WERI-Rb-1 (cell line): Measurements from ENCODE around the gene RAI2.

Experiments
- DNase-seq: peaks from one replicate; pipeline ENCODE4 v3.0.0-alpha.2; 2020
- H3K27ac ChIP-seq: fragments of 250-450 bp; sonication (Bioruptor Pico); 2 replicates; pipeline ENCODE4 v1.5.1; 2020; ENCODE audit warnings: mild to moderate bottlenecking, moderate library complexity
- H3K27me3 ChIP-seq: fragments of 250-450 bp; sonication (Bioruptor Pico); 2 replicates; pipeline ENCODE4 v1.5.1; 2021; ENCODE audit warnings: mild to moderate bottlenecking, low read depth, moderate library complexity; ENCODE audit not compliant: insufficient read depth, severe bottlenecking
- H3K36me3 ChIP-seq: fragments of 250-450 bp; sonication (Bioruptor Pico); 2 replicates; pipeline ENCODE4 v1.5.1; 2020; ENCODE audit warnings: mild to moderate bottlenecking, moderate library complexity
- H3K4me3 ChIP-seq: 2 replicates; pipeline ENCODE4 v1.5.1; 2011; ENCODE audit warnings: low read depth, mild to moderate bottlenecking, control low read depth, low read length
- H3K9me3 ChIP-seq: fragments of 250-450 bp; sonication (Bioruptor Pico); 2 replicates; pipeline ENCODE4 v1.5.1; 2021; ENCODE audit warnings: mild to moderate bottlenecking, moderate library complexity; ENCODE audit not compliant: severe bottlenecking
- TF ChIP-seq, protein P1 (sequence below): IDR thresholded peaks from 2 replicates; pipeline ENCODE4 v1.5.1; 2011; ENCODE audit warnings: low read depth, mild to moderate bottlenecking, control low read depth, inconsistent platforms, low read length

The RAI2 gene

DNA sequence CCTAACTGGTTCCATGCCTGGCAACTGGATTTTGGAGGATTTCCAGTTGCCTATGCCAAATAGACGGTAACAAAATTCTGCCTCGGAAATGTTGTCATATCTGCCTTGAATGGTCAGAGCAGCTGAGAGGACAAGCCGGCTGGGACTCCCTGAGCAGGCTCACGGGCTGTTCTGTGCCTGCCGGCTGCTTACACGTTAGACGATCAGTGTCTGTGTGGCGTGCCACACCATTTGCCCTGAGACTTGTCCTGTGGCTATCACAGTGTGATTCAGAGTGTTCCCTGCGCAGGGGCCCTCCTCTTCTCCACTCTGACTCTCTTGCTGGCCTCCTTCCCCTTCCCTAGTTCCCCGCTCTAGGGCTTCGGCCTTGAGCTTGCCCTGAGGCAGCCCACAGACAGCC lies 42.4 kb downstream of the RAI2 start:
- Histone ChIP-seq H3K27ac (no peak overlapping the region), H3K9me3 (no peaks in the 10 kb centered on the region), H3K4me3 (no peak overlapping the region), H3K36me3 (no peaks in the 10 kb centered on the region), H3K27me3 (peaks cover 78% of the 10 kb centered on the region)
- TF ChIP-seq, protein P1, sequence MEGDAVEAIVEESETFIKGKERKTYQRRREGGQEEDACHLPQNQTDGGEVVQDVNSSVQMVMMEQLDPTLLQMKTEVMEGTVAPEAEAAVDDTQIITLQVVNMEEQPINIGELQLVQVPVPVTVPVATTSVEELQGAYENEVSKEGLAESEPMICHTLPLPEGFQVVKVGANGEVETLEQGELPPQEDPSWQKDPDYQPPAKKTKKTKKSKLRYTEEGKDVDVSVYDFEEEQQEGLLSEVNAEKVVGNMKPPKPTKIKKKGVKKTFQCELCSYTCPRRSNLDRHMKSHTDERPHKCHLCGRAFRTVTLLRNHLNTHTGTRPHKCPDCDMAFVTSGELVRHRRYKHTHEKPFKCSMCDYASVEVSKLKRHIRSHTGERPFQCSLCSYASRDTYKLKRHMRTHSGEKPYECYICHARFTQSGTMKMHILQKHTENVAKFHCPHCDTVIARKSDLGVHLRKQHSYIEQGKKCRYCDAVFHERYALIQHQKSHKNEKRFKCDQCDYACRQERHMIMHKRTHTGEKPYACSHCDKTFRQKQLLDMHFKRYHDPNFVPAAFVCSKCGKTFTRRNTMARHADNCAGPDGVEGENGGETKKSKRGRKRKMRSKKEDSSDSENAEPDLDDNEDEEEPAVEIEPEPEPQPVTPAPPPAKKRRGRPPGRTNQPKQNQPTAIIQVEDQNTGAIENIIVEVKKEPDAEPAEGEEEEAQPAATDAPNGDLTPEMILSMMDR: no peak
- DNase-seq: no peak

DNA sequence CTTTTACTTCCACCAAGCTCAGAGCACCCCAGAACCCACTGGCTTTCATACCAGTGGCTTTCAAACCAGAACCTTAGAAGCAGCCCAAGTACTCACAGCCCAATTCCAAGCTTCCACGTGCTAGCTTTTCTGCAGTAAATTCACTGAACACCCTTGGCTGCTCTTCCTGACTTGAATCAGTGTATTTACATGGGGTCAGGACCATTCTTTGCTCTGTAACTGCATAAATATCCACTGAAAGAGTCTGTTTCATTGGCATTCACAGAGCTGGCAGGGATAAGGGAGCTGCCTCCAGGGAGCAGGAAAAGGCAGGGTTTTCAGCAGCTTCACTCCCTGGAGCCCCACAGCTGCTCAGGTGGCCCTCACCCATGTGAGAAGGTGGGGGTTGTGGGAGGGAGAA lies 43.8 kb downstream of the RAI2 start:
- H3K4me3 ChIP-seq: no peak overlapping the region
- H3K36me3 ChIP-seq: no peaks in the 10 kb centered on the region
- H3K27ac ChIP-seq: no peak overlapping the region
- TF ChIP-seq, protein P1: no peak
- H3K27me3 ChIP-seq: peaks cover 78% of the 10 kb centered on the region
- DNase-seq: no peak
- no peaks in the 10 kb centered on the region for H3K9me3 ChIP-seq

DNA sequence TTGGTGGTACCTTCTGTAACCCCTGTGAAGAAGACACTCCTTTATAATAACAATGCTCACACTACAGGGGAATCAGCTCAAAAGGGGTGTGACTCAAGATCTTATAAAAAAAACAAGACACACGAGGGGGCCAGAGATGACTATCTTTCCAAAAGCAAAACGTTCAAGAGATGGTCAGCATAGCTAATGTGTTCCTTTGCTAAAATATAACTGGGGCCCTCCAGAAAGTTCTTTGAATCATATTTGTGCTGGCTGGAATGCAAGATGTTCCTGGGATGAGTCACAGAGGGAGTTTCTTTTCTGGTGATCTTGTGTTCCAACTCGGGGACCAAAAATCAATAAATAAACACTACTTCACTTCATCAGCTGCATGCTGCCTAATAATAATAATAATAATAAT lies 46.5 kb downstream of the RAI2 start:
- no peak for DNase-seq
- Histone ChIP-seq H3K27ac (no peak overlapping the region), H3K9me3 (no peaks in the 10 kb centered on the region), H3K36me3 (no peaks in the 10 kb centered on the region), H3K27me3 (peaks cover 69% of the 10 kb centered on the region), H3K4me3 (no peak overlapping the region)
- TF ChIP-seq, protein P1: no peak

DNA sequence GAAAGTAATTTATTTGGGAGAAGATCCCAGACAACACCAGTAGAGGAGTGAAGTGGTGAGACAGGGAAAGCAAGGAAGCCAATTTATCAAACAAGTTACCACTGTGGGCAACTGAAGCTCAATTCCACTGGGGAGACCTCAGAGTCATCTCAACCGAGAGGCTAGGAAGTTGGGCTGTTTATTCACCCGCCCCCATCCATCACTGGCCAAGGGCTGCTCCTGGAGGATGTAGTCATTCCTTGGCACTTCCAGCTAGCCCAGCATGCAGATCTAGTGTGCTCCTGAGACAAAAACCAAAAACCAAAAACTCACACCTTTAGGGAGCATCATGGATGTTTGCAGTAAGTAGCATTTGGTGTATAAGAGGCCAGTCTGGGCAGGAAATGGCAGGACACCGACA lies 47.0 kb downstream of the RAI2 start:
- Histone ChIP-seq H3K9me3 (no peaks in the 10 kb centered on the region), H3K27me3 (peaks cover 67% of the 10 kb centered on the region), H3K4me3 (no peak overlapping the region), H3K36me3 (no peaks in the 10 kb centered on the region), H3K27ac (no peak overlapping the region)
- TF ChIP-seq, protein P1: no peak
- no peak for DNase-seq

DNA sequence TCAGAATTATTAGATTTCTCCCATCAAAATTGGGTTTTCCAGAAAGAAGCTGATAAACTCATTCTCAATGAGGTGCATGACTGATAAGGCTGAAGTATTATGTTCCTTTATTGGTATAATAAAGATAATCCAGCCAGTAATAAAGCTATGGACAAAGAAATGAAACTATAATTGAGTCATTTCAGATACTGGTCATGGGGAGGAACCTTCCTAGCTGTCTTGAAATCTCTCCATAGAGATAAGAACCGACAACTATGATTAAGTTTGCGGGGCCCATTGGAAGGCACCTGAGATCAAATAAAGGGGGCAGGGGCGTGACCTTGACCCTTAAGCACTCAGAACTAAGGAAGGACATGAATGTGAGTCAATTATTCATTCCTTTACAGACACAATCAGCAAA lies 47.8 kb downstream of the RAI2 start:
- Histone ChIP-seq H3K27ac (no peak overlapping the region), H3K4me3 (no peak overlapping the region), H3K9me3 (no peaks in the 10 kb centered on the region), H3K36me3 (no peaks in the 10 kb centered on the region), H3K27me3 (peaks cover 65% of the 10 kb centered on the region)
- TF ChIP-seq, protein P1: no peak
- DNase-seq: no peak

DNA sequence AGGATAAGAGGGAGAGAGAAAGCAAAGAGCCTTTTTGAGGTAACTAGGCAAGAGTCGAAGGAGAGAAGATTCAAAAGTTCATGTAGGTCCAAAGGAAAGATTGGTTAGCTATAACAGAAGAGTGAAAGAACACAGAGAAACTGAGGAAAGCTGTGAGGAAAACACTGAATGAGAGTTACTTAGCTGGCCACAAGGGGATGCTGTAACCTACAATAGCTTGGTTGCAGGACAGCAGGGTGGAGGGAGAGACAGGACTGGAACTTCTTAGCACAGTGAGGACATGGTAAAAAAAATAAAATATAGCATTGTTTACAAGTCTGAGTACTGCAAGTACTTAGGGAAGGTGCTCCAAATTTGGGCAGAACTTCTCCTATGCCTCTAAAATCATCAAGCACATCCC lies 48.3 kb downstream of the RAI2 start:
- Histone ChIP-seq H3K27ac (no peak overlapping the region), H3K4me3 (no peak overlapping the region), H3K27me3 (peaks cover 62% of the 10 kb centered on the region), H3K36me3 (no peaks in the 10 kb centered on the region), H3K9me3 (no peaks in the 10 kb centered on the region)
- no peak for DNase-seq
- TF ChIP-seq, protein P1: peak; percentile 90
